ENCODE data around the gene DIPK1B. TPM values are rescaled to one million over a fixed set of nuclear protein-coding genes. Genes with fewer than 3 reads are reported as not detected.

The DIPK1B gene
- total RNA-seq, 2 experiments from 2014 or later, result 0.15 to 0.18 TPM

Other genes starting within 250 kb of the DIPK1B start
- gene SEC16A, start 229.5 kb upstream of the DIPK1B start, total RNA-seq, result 10 to 100 TPM; 56.1 to 61.0 TPM
- gene NOTCH1, start 166.5 kb upstream of the DIPK1B start, total RNA-seq, result 10 to 100 TPM; 58.8 to 59.8 TPM
- gene EGFL7, start 49.7 kb upstream of the DIPK1B start, total RNA-seq, result under 1 TPM; 0.28 to 0.30 TPM
- gene AGPAT2, start 25.1 kb upstream of the DIPK1B start, total RNA-seq, result 10 to 100 TPM; 17.2 to 18.8 TPM
- not detected for gene LCN10, start 30.4 kb downstream of the DIPK1B start, total RNA-seq
- under 1 TPM in 1 of 2 experiments, not detected in 1; 0.40 TPM for gene LCN6, start 36.0 kb downstream of the DIPK1B start, total RNA-seq
- not detected for gene LCN8, start 45.7 kb downstream of the DIPK1B start, total RNA-seq
- gene LCN15, start 51.9 kb downstream of the DIPK1B start, total RNA-seq, result not detected
- 10 to 100 TPM; 39.6 to 42.9 TPM for gene TMEM141, start 78.8 kb downstream of the DIPK1B start, total RNA-seq
- 1 to 10 TPM in 1 of 2 experiments, under 1 TPM in 1; 0.96 to 1.4 TPM for gene CCDC183, start 83.8 kb downstream of the DIPK1B start, total RNA-seq
- 10 to 100 TPM; 96.0 to 96.2 TPM for gene RABL6, start 95.4 kb downstream of the DIPK1B start, total RNA-seq
- 1 to 10 TPM; 8.7 TPM for gene AJM1, start 129.9 kb downstream of the DIPK1B start, total RNA-seq
- 10 to 100 TPM; 82.3 to 85.4 TPM for gene PHPT1, start 136.8 kb downstream of the DIPK1B start, total RNA-seq
- 10 to 100 TPM; 12.5 to 13.6 TPM for gene MAMDC4, start 139.8 kb downstream of the DIPK1B start, total RNA-seq
- 100 to 1,000 TPM; 301 to 316 TPM for gene EDF1, start 153.7 kb downstream of the DIPK1B start, total RNA-seq
- gene TRAF2, start 173.9 kb downstream of the DIPK1B start, total RNA-seq, result 10 to 100 TPM; 43.6 to 45.7 TPM
- gene FBXW5, start 232.2 kb downstream of the DIPK1B start, total RNA-seq, result 100 to 1,000 TPM; 118 to 119 TPM
- gene C8G, start 232.7 kb downstream of the DIPK1B start, total RNA-seq, result 1 to 10 TPM; 1.5 to 3.2 TPM
- gene LCN12, start 239.7 kb downstream of the DIPK1B start, total RNA-seq, result 1 to 10 TPM; 2.5 to 2.9 TPM